Measurements from ENCODE around the gene UVRAG. TPM values are rescaled to one million over a fixed set of nuclear protein-coding genes. Genes with fewer than 3 reads are reported as not detected.

The UVRAG gene
- total RNA-seq, 1 donor from 2014 or later = 7.4 TPM

GRCh38 chr11:75823415-75823814 is 8.4 kb downstream of the UVRAG start:
- no peak for TF ChIP-seq CTCF (conservative IDR thresholded peaks at IDR 0.05; ENCODE audit: low read depth, low read length)
- DNase-seq (ENCODE audit: low read depth) = no peak
- H3K4me3 ChIP-seq (ENCODE audit: low read depth, low read length) = no peak overlapping the region

GRCh38 chr11:75823946-75824345 is 8.9 kb downstream of the UVRAG start:
- no peak for DNase-seq (ENCODE audit: low read depth)
- TF ChIP-seq CTCF (conservative IDR thresholded peaks at IDR 0.05; ENCODE audit: low read depth, low read length) = no peak
- no peak overlapping the region for H3K4me3 ChIP-seq (ENCODE audit: low read depth, low read length)

GRCh38 chr11:75826461-75827230 is 11.6 kb downstream of the UVRAG start:
- H3K4me3 ChIP-seq (ENCODE audit: low read depth, low read length) = no peak overlapping the region
- TF ChIP-seq CTCF (conservative IDR thresholded peaks at IDR 0.05; ENCODE audit: low read depth, low read length) = no peak
- no peak for DNase-seq (ENCODE audit: low read depth)

GRCh38 chr11:75827562-75827961 is 12.6 kb downstream of the UVRAG start:
- no peak for DNase-seq (ENCODE audit: low read depth)
- TF ChIP-seq CTCF (conservative IDR thresholded peaks at IDR 0.05; ENCODE audit: low read depth, low read length) = no peak
- no peak overlapping the region for H3K4me3 ChIP-seq (ENCODE audit: low read depth, low read length)

GRCh38 chr11:75831915-75832502 is 17.0 kb downstream of the UVRAG start:
- no peak overlapping the region for H3K4me3 ChIP-seq (ENCODE audit: low read depth, low read length)
- no peak for TF ChIP-seq CTCF (conservative IDR thresholded peaks at IDR 0.05; ENCODE audit: low read depth, low read length)
- no peak for DNase-seq (ENCODE audit: low read depth)

GRCh38 chr11:75834728-75835127 is 19.7 kb downstream of the UVRAG start:
- no peak overlapping the region for H3K4me3 ChIP-seq (ENCODE audit: low read depth, low read length)
- TF ChIP-seq CTCF (conservative IDR thresholded peaks at IDR 0.05; ENCODE audit: low read depth, low read length) = no peak
- no peak for DNase-seq (ENCODE audit: low read depth)

- no peak overlapping the region for H3K4me3 ChIP-seq (ENCODE audit: low read depth, low read length)
- DNase-seq (ENCODE audit: low read depth) = no peak
- TF ChIP-seq CTCF (conservative IDR thresholded peaks at IDR 0.05; ENCODE audit: low read depth, low read length) = no peak
Observed at GRCh38 chr11:75836417-75836816, 21.4 kb downstream of the UVRAG start.

Measured in epithelial cell of proximal tubule (primary cell).